Measurements from ENCODE around the gene SPTLC2. TPM values are rescaled to one million over a fixed set of nuclear protein-coding genes. Genes with fewer than 3 reads are reported as not detected.

The SPTLC2 gene
- total RNA-seq, 1 experiment from 2014 or later = 32.6 TPM

- TF ChIP-seq CTCF (conservative IDR thresholded peaks at IDR 0.05) = no peak
- Histone ChIP-seq H3K4me1 (ENCODE audit: insufficient read depth, low read length) (no peaks in the 10 kb centered on the region), H4K8ac (replicated peaks; ENCODE audit: insufficient read length, low read depth, low read length) (no peak overlapping the region), H2BK15ac (ENCODE audit: low read depth, low read length) (no peak overlapping the region), H2BK12ac (ENCODE audit: insufficient read length, low read depth, low read length) (no peak overlapping the region), H2AK5ac (ENCODE audit: insufficient read length, low read length) (no peak overlapping the region), H3K18ac (ENCODE audit: insufficient read length, low read depth, low read length) (no peak overlapping the region), H3K79me2 (ENCODE audit: insufficient read depth, low read length) (peaks cover 23% of the 10 kb centered on the region; the same call in 1 of the 2 replicates), H3T11ph (ENCODE audit: low read length) (no peak overlapping the region), H3K23ac (ENCODE audit: insufficient read length, low read depth, low read length) (no peak overlapping the region), H3K56ac (ENCODE audit: insufficient read length, low read depth, low read length) (no peak overlapping the region), H3K14ac (ENCODE audit: insufficient read depth, low read length) (no peak overlapping the region), H3K4me2 (ENCODE audit: insufficient read depth, insufficient read length, low read length) (no peak overlapping the region), H3K27ac (ENCODE audit: insufficient read length, low read depth, low read length) (no peak overlapping the region), H3K9ac (ENCODE audit: extremely low read depth, insufficient read length, low read length) (no peak overlapping the region), H3K9me3 (ENCODE audit: control insufficient read depth, low read depth, low read length) (no peaks in the 10 kb centered on the region), H4K91ac (ENCODE audit: insufficient read length, low read depth, low read length) (no peak overlapping the region), H3K4ac (ENCODE audit: low read depth, low read length) (no peak overlapping the region), H3K27me3 (ENCODE audit: insufficient read depth, low read length) (no peaks in the 10 kb centered on the region), H2BK5ac (ENCODE audit: insufficient read length, low read length) (no peak overlapping the region), H3K23me2 (ENCODE audit: insufficient read length, low read depth, low read length, poor library complexity, severe bottlenecking) (peaks cover 6% of the 10 kb centered on the region), H4K5ac (ENCODE audit: insufficient read length, low read depth, low read length) (no peak overlapping the region), H3K79me1 (ENCODE audit: insufficient read depth, low read depth, low read length, poor library complexity, severe bottlenecking) (peaks cover 3% of the 10 kb centered on the region), H4K20me1 (ENCODE audit: control insufficient read depth, insufficient read depth, insufficient read length) (no peaks in the 10 kb centered on the region), H2BK20ac (ENCODE audit: low read depth, low read length, poor library complexity, severe bottlenecking) (no peak overlapping the region), H2BK120ac (ENCODE audit: low read depth, low read length, poor library complexity, severe bottlenecking) (no peak overlapping the region), H2AFZ (ENCODE audit: low read length) (no peak overlapping the region)
- Mint-ChIP-seq H3K36me3 (ENCODE audit: insufficient read depth in 1 of 3, low read depth in 3 of 3) (peaks cover 0 to 7% (median 0%) of the 10 kb centered on the region in 3 experiments; a peak in 1 of 7 replicates), H3K9me3 (no peaks in the 10 kb centered on the region), H3K4me3 (no peak overlapping the region), H3K27me3 (ENCODE audit: low read depth) (no peaks in the 10 kb centered on the region), H3K4me1 (peaks cover 36 to 40% of the 10 kb centered on the region in 2 experiments), H3K27ac (0 out of 7 replicates have a peak overlapping the region, but pooled peaks of 1 of the 3 experiments have one; percentile 46)
- WGBS (ENCODE audit: extremely low coverage, insufficient read length, low lambda C conversion rate) = no CpG with 5 or more reads among the region's 2 CpGs
- DNase-seq = no peak
Observed at GRCh38 chr14:77612011-77612620, 4.3 kb downstream of the SPTLC2 start.
